ENCODE measurements around the gene ERAL1.

Gene ERAL1

DNA sequence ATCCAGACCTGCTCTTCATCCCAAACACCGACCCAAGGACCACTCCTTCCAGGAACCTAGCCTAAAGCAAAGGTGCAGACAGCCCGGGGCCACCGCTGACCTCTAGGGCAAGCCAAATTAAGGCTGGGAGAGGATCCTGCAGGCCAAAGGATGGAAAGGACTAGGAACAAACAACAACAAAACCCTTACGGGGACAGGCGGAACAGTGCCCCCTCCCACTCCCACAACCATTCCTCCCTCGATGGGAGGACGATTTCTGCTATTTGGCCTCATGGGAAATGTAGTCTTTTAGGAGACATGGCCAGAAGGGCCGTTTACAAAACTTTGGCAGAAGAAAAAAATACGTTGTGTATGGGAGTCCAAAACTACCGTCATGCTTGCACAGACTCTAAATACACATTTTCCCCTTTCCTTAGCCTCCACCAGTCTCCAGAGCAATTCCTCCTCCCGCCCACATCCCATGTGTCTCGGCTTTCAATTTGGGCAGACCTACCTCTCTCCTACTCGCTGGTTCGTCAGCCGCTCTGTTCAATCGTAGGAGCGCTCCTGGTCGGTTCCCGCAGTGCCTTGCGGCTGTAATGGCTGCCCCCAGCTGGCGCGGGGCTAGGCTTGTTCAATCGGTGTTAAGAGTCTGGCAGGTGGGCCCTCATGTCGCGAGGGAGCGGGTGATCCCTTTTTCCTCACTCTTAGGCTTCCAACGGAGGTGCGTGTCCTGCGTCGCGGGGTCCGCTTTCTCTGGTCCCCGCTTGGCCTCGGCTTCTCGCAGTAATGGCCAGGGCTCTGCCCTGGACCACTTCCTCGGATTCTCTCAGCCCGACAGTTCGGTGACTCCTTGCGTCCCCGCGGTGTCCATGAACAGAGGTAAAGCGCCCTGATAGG lies at the start of gene ERAL1:
Gene ERAL1, plus strand, starts transcription at position 560 of the 879 bp plus-strand sequence. Its CDS starts 19 bp downstream, at position 579.
- peaks cover 10% of the 10 kb centered on the region for H3K4me1 ChIP-seq (ENCODE audit: control insufficient read depth, insufficient read depth, low read length)

DNA sequence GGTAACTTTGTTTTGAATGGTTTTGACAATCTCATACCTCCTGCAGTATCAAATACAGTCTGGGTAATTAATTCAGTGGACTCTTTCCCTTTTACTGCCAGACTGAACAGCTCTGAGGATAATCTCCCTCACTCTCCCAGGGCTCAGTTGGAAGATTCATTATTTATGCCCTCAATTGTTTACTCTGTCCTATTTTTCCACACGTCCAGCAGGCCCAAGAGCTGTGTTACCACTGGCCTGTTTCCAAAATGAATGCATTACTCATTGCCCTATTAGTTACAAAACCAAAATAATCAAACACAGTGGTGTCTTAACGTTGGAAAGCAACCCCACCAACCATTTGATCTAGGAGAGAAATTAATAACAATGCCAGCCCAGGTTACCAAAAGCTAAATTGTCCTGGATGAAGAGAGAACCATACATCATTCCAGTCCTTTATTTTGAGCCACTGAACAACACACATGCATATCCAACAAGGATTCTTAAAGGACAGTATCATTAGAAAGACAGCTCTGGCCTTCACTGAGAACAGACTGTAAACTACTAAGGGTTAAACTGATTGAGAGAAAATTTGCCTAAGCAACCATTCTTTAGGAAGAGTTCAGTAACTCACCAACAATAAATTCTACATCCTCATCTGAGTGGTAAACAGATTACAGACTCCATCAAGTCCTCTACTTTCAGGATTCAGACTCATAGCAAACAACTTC lies 46.7 kb upstream of the ERAL1 start:
- DNase-seq (ENCODE audit: low read depth), result peak; percentile 86
- Histone ChIP-seq H3K9me3 (ENCODE audit: control insufficient read depth, low read length) (no peaks in the 10 kb centered on the region), H3K9ac (ENCODE audit: low read length) (peak overlapping the region; percentile 68), H3K27me3 (replicated peaks; ENCODE audit: control insufficient read depth, insufficient read depth, low read length) (no peaks in the 10 kb centered on the region), H3K36me3 (ENCODE audit: control insufficient read depth, insufficient read depth, low read length, severe bottlenecking) (peaks cover 28% of the 10 kb centered on the region), H3K4me3 (ENCODE audit: low read length) (peak overlapping the region; percentile 57), H3K4me1 (ENCODE audit: control insufficient read depth, insufficient read depth, low read length) (peaks cover 50% of the 10 kb centered on the region)

More for the DNA sequence above, at the start of gene ERAL1:
- H3K27me3 ChIP-seq (replicated peaks; ENCODE audit: control insufficient read depth, insufficient read depth, low read length), result no peaks in the 10 kb centered on the region
- H3K4me3 ChIP-seq (ENCODE audit: low read length), result peak within 1 kb of the TSS; percentile 93
- DNase-seq (ENCODE audit: low read depth), result peak; percentile 98
- peak within 1 kb of the TSS; percentile 93 for H3K9ac ChIP-seq (ENCODE audit: low read length)
- H3K36me3 ChIP-seq (ENCODE audit: control insufficient read depth, insufficient read depth, low read length, severe bottlenecking), result peaks cover 18% of the 10 kb centered on the region
- H3K9me3 ChIP-seq (ENCODE audit: control insufficient read depth, low read length), result no peaks in the 10 kb centered on the region

DNA sequence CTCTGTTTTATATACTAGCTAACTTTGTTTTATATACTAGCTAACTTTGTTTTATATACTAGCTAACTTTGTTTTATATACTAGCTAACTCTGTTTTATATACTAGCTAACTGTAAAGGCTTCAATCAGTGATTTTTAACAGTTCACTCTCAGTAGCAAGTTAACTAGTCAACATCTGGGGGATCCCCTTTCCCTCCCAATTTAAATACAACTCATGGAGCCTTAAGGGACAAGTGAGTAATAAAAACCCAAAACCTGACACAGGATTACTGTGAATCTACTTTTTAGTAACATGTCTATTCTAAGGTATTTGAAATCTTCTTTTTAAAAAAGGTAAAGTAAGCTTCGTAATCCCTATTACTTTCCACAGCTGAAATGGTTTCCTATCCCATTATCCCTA lies 44.4 kb upstream of the ERAL1 start:
- H3K4me1 ChIP-seq (ENCODE audit: control insufficient read depth, insufficient read depth, low read length), result peaks cover 50% of the 10 kb centered on the region
- H3K9ac ChIP-seq (ENCODE audit: low read length), result no peak overlapping the region
- DNase-seq (ENCODE audit: low read depth), result no peak

DNA sequence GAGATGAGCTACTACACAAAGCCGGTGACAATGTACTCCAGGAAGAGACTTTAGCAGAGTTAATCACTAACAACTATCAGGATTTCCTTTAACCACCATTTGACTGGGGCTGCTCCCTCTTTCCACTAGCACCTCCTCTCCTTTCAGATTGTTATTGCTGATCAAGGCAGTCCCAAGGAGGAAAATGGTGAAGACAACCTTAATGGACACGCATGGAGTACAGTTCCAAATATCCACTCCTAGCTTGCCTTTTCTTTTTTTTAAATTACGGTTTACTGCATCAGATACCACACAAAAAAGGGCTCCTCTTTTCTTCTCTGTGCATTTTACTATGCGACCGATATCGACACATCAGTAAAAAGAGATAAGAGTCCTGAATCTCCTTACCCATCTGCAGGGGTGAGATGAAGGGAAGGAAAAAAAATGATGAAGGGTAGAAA lies 43.1 kb upstream of the ERAL1 start:
- DNase-seq (ENCODE audit: low read depth), result peak; percentile 42
- Histone ChIP-seq H3K9ac (ENCODE audit: low read length) (peak overlapping the region; percentile 88), H3K27me3 (replicated peaks; ENCODE audit: control insufficient read depth, insufficient read depth, low read length) (no peaks in the 10 kb centered on the region), H3K9me3 (ENCODE audit: control insufficient read depth, low read length) (no peaks in the 10 kb centered on the region), H3K4me1 (ENCODE audit: control insufficient read depth, insufficient read depth, low read length) (peaks cover 50% of the 10 kb centered on the region), H3K4me3 (ENCODE audit: low read length) (peak overlapping the region; percentile 93), H3K36me3 (ENCODE audit: control insufficient read depth, insufficient read depth, low read length, severe bottlenecking) (no peaks in the 10 kb centered on the region)

More for the DNA sequence above, 44.4 kb upstream of the ERAL1 start:
- Histone ChIP-seq H3K27me3 (replicated peaks; ENCODE audit: control insufficient read depth, insufficient read depth, low read length) (no peaks in the 10 kb centered on the region), H3K9me3 (ENCODE audit: control insufficient read depth, low read length) (no peaks in the 10 kb centered on the region), H3K36me3 (ENCODE audit: control insufficient read depth, insufficient read depth, low read length, severe bottlenecking) (peaks cover 10% of the 10 kb centered on the region), H3K4me3 (ENCODE audit: low read length) (no peak overlapping the region)

DNA sequence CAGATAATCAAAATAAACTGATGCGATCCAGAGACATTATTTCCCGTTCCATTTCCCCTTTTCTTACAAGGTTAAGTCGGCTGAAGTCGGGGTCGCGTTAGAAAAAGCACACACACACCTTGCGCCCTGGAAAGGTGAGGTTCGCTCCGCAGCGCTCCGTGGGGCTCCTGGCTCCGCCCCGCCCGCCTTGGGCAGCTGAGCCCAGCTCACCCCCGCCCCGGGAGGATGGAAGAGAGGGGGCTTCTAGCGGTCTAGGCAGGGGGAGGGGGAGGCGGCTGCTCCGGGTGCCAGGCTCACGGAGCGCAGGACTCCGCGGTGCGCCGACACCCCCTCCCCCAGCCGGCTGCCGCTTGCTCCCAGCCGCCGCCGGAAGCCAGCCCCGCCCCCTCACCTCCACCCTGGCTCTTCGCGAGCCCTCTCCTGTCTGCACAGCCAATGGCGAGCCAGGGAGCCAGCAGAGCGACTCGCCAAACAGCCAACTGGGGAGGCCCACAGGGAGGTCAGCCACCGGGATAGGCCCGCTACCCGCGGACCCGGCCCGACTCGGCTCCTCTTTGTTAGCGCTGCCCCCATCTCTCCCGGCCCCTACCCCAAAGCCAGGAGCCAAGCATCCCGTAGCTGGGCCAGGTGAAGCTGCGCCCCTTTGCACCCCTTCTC lies 42.6 kb upstream of the ERAL1 start:
- Histone ChIP-seq H3K9ac (ENCODE audit: low read length) (peak overlapping the region; percentile 89), H3K9me3 (ENCODE audit: control insufficient read depth, low read length) (no peaks in the 10 kb centered on the region), H3K4me1 (ENCODE audit: control insufficient read depth, insufficient read depth, low read length) (peaks cover 44% of the 10 kb centered on the region), H3K27me3 (replicated peaks; ENCODE audit: control insufficient read depth, insufficient read depth, low read length) (no peaks in the 10 kb centered on the region), H3K4me3 (ENCODE audit: low read length) (peak overlapping the region; percentile 93), H3K36me3 (ENCODE audit: control insufficient read depth, insufficient read depth, low read length, severe bottlenecking) (no peaks in the 10 kb centered on the region)
- DNase-seq (ENCODE audit: low read depth), result peak; percentile 99

DNA sequence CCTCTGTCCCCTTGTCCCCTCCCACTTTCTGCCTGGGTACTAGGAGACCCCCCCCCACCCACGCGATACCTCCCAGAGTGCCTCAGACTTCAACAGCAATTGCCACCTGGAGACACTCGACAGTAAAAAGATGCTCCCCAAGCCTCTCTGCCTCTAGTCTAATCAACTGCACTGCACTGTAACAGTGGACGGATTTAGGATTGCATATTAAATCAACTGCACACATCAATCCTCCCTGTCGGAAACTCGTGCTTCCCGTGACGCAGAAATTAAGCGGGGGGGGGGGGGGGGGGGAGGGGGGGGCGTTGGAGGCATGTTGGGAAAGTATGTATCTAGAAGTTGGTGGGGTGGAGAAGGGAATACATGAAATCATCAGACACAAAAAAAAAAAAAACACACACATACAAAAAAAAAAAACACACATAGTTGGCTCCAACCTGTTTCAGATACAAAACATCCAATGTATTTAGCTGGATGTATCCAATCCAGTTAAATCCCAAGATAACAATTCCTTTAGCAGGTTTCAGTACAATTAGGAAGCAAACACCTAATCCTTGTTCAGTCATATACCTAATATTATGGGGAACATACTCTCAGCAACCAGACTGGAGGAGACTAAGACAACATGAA lies 42.0 kb upstream of the ERAL1 start:
- peaks cover 38% of the 10 kb centered on the region for H3K4me1 ChIP-seq (ENCODE audit: control insufficient read depth, insufficient read depth, low read length)
- peak overlapping the region; percentile 93 for H3K4me3 ChIP-seq (ENCODE audit: low read length)
- H3K36me3 ChIP-seq (ENCODE audit: control insufficient read depth, insufficient read depth, low read length, severe bottlenecking), result no peaks in the 10 kb centered on the region
- H3K9me3 ChIP-seq (ENCODE audit: control insufficient read depth, low read length), result no peaks in the 10 kb centered on the region
- no peaks in the 10 kb centered on the region for H3K27me3 ChIP-seq (replicated peaks; ENCODE audit: control insufficient read depth, insufficient read depth, low read length)
- DNase-seq (ENCODE audit: low read depth), result peak; percentile 67
- peak overlapping the region; percentile 89 for H3K9ac ChIP-seq (ENCODE audit: low read length)

DNA sequence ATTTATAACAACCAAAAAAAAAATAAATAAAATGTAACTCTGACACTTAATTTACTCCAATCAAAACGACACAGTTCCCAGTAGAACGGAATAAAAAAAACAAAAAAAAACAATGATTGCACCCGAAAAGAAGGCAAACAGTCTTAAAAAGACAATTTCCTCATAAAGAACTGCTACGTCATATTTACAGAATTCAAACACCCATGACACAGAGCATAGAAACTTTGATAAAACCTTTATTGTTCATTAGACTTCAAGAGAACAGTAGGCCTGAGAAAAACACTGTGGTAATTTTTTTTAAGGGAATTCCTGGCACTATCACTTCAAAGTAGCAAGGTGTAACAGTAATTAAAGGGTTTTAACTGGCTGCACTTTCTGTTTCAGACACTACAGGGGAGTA lies 38.3 kb upstream of the ERAL1 start:
- Histone ChIP-seq H3K36me3 (ENCODE audit: control insufficient read depth, insufficient read depth, low read length, severe bottlenecking) (peaks cover 4% of the 10 kb centered on the region), H3K9ac (ENCODE audit: low read length) (no peak overlapping the region), H3K27me3 (replicated peaks; ENCODE audit: control insufficient read depth, insufficient read depth, low read length) (no peaks in the 10 kb centered on the region), H3K9me3 (ENCODE audit: control insufficient read depth, low read length) (no peaks in the 10 kb centered on the region), H3K4me1 (ENCODE audit: control insufficient read depth, insufficient read depth, low read length) (peaks cover 17% of the 10 kb centered on the region), H3K4me3 (ENCODE audit: low read length) (no peak overlapping the region)
- no peak for DNase-seq (ENCODE audit: low read depth)

DNA sequence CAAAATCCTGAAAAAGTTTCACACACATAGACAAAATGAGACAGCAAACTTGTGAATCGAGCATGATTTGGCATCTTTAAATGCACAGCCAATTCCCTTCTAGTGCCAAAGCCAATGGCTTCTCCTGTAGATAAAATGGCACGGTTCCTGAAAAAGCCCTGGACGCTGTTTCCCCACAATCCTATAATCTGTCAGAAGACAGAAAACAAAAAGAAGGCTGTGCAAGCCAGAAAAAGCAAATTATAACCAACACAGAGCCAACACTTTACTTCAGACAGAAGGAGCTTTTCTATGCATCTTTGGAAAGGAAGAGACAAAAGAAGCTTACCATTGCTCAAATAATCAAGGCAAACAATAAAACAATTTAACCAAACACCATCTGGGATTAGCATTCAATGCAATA lies 36.0 kb upstream of the ERAL1 start:
- Histone ChIP-seq H3K4me1 (ENCODE audit: control insufficient read depth, insufficient read depth, low read length) (peaks cover 20% of the 10 kb centered on the region), H3K9me3 (ENCODE audit: control insufficient read depth, low read length) (no peaks in the 10 kb centered on the region), H3K9ac (ENCODE audit: low read length) (no peak overlapping the region), H3K27me3 (replicated peaks; ENCODE audit: control insufficient read depth, insufficient read depth, low read length) (no peaks in the 10 kb centered on the region), H3K36me3 (ENCODE audit: control insufficient read depth, insufficient read depth, low read length, severe bottlenecking) (peaks cover 4% of the 10 kb centered on the region), H3K4me3 (ENCODE audit: low read length) (no peak overlapping the region)
- no peak for DNase-seq (ENCODE audit: low read depth)

DNA sequence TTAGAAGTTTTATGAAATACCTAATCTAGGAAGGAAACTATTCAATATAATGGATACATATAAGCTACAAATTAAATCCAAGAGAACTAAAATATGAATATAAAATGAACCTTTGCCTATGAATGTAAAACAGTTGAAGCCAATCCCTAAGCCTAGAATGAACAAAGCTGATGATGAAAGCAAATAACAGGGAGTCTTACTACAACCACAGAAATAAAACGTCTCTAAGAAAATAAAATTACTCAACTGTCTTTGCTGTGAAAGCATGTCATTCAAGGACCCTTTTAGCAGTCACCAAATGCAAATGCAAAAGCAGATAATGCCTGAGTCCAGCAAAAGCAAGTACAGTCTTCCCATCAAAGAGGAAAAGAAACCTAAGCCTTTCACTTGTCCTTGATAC lies 35.2 kb upstream of the ERAL1 start:
- H3K4me1 ChIP-seq (ENCODE audit: control insufficient read depth, insufficient read depth, low read length), result peaks cover 20% of the 10 kb centered on the region
- no peak for DNase-seq (ENCODE audit: low read depth)
- H3K9me3 ChIP-seq (ENCODE audit: control insufficient read depth, low read length), result no peaks in the 10 kb centered on the region
- no peaks in the 10 kb centered on the region for H3K27me3 ChIP-seq (replicated peaks; ENCODE audit: control insufficient read depth, insufficient read depth, low read length)
- no peak overlapping the region for H3K4me3 ChIP-seq (ENCODE audit: low read length)
- H3K9ac ChIP-seq (ENCODE audit: low read length), result no peak overlapping the region
- peaks cover 4% of the 10 kb centered on the region for H3K36me3 ChIP-seq (ENCODE audit: control insufficient read depth, insufficient read depth, low read length, severe bottlenecking)

DNA sequence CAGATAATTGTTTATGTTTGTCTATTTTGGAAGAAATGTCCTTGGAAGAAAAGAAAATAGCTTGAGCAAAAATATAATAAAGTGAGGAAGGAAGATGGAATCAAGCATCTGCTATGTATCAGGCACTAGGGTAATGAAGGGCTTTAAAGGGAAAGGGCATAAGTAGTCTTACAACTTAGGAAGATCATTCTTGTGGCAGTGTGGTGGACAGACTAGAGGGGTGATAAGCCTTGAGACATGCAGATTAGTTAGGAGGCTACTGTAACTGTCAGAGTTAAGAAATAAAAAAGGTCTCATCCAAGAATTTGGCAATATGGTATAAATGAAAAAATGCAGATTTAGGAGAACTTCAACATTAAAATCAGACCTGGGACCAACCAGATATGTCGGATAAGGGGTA lies 27.1 kb upstream of the ERAL1 start:
- H3K4me3 ChIP-seq (ENCODE audit: low read length), result no peak overlapping the region
- H3K9ac ChIP-seq (ENCODE audit: low read length), result no peak overlapping the region
- no peaks in the 10 kb centered on the region for H3K27me3 ChIP-seq (replicated peaks; ENCODE audit: control insufficient read depth, insufficient read depth, low read length)
- peaks cover 17% of the 10 kb centered on the region for H3K36me3 ChIP-seq (ENCODE audit: control insufficient read depth, insufficient read depth, low read length, severe bottlenecking)
- no peak for DNase-seq (ENCODE audit: low read depth)
- H3K9me3 ChIP-seq (ENCODE audit: control insufficient read depth, low read length), result no peaks in the 10 kb centered on the region
- peaks cover 30% of the 10 kb centered on the region for H3K4me1 ChIP-seq (ENCODE audit: control insufficient read depth, insufficient read depth, low read length)
